Mucosa of stomach (tissue), 1 donor: Measurements from ENCODE around the gene RFX5.

ENCODE experiments used
- H3K27me3 ChIP-seq: one replicate; pipeline ENCODE4 v1.7.0; 2013; ENCODE audit warnings: mild to moderate bottlenecking, low read length; ENCODE audit not compliant: control insufficient read depth, insufficient read depth
- H3K36me3 ChIP-seq: one replicate; pipeline ENCODE4 v1.7.0; 2013; ENCODE audit warnings: low read length; ENCODE audit not compliant: control insufficient read depth, insufficient read depth
- H3K4me1 ChIP-seq: one replicate; pipeline ENCODE4 v1.7.0; 2013; ENCODE audit warnings: mild to moderate bottlenecking, low read length; ENCODE audit not compliant: control insufficient read depth, insufficient read depth
- H3K4me3 ChIP-seq: one replicate; pipeline ENCODE4 v1.7.0; 2013; ENCODE audit warnings: low read length
- H3K9ac ChIP-seq: one replicate; pipeline ENCODE4 v1.7.0; 2013; ENCODE audit warnings: mild to moderate bottlenecking, low read length, moderate library complexity
- H3K9me3 ChIP-seq: one replicate; pipeline ENCODE4 v1.7.0; 2013; ENCODE audit warnings: mild to moderate bottlenecking, low read length, moderate library complexity; ENCODE audit not compliant: control insufficient read depth
- donor health status: Pancreatic carcinoma.

The RFX5 gene

DNA sequence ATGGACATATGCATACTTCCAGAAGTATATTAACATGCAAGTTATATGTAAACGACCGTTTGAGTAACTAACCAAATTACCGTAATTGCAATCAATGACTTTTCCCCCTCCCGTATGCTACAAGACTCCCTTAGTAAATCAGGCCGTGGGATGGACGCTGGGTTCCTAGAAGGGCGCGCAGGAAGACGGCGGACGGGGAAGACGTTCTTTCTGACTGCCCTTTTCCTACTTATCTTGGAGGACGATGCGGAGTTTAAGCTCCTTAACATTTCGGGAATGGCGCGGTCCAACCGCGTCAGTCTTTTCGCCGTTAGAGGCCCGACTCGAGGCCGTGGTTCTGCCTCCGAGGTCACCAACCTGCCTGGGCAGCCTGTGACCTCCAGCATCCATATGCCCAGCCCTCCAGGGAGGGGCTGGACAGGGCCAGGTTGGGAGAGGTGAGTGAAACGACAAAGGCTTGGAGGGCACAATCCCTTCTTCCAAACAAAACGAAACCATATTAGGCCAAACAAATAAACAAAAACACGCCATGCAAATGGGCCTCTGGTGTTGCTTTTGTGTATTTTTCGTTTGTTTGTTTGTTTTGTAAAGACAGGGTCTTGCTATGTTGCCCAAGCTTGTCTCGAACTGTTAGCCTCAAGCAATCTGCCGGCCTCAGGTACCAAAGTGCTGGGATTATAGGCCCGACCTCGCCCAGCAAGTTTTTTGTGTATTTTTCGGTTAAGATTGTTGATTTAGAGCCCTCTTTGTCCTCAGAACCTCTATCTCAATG lies 19.0 kb downstream of the RFX5 start:
- Histone ChIP-seq H3K4me3 (peak overlapping the region; percentile 23), H3K9me3 (no peaks in the 10 kb centered on the region), H3K4me1 (peaks cover 20% of the 10 kb centered on the region), H3K27me3 (no peaks in the 10 kb centered on the region), H3K36me3 (peaks cover 10% of the 10 kb centered on the region), H3K9ac (peak overlapping the region; percentile 92)

DNA sequence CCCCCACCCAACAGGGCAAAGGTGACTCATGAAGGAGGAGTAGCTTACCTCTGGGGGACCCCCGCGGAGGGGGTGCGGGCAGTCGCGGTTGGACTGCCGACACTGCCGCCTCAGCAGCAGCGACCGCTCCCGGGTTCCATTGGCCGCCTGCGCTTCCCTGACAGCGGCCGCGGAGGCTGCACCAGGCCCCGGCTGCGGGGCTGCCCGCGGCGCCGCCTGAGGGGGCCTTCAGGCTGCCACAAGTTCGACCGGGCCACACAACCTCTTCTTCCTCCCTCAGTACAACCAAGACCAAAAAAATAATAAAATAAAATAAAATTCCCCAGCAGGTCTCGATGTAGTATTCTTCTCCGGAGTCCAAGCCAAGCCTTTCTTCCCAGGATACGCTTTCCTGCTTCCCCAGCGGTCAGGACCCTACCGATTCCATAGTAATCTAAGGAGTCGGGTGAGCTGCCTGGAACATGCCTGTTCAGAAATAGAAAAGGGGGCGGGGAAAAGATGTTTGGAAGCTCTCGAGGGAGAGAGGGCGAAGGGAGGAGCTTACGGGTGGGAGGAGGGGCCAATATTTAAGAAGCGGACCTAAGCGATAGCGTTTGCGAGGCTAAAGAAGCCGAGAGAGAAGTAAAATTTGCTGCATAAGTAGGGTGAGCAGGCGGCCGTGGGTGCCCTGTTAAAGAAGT lies 19.7 kb downstream of the RFX5 start, which contains the start of gene PI4KB:
Gene PI4KB (minus strand): TSS at position 194 of the 680 bp plus-strand sequence. CDS start 10,935 bp downstream, outside the sequence.
- H3K9ac ChIP-seq, result peak within 1 kb of the TSS; percentile 92
- H3K27me3 ChIP-seq, result no peaks in the 10 kb centered on the region
- peaks cover 20% of the 10 kb centered on the region for H3K4me1 ChIP-seq
- no peaks in the 10 kb centered on the region for H3K9me3 ChIP-seq
- peaks cover 10% of the 10 kb centered on the region for H3K36me3 ChIP-seq
- H3K4me3 ChIP-seq, result peak within 1 kb of the TSS; percentile 23

DNA sequence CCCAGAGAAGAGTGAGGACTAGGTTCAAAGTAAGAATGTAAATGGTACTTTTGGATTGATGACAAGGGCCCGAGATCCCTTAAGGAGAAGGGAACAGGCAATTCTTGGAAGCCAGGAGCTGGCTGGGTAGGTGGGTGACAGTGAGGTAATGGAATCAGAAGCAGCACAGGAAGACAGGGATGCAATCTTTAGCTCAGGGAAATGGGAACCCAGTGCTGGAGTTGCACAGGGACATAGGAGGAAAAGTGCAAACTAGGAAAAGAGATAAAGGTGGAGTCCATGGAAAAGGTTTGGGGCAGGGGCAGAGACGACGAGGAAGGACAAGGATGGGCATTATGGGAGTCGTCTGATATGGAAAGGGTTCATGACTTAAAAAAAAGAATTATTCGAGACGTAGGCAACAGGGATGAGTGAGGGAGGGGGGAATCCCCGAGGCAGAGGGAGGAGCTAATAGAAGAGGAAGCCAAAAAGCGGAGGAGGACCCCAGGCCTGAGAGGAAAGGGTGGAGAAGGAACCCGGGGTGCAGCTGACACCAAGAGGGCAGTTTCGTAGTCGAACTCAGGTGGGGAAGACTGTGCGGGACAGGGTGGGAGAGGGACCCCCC lies 20.3 kb downstream of the RFX5 start:
- H3K4me3 ChIP-seq, result peak overlapping the region; percentile 23
- H3K36me3 ChIP-seq, result peaks cover 10% of the 10 kb centered on the region
- peaks cover 20% of the 10 kb centered on the region for H3K4me1 ChIP-seq
- no peaks in the 10 kb centered on the region for H3K9me3 ChIP-seq
- H3K27me3 ChIP-seq, result no peaks in the 10 kb centered on the region
- peak overlapping the region; percentile 92 for H3K9ac ChIP-seq

DNA sequence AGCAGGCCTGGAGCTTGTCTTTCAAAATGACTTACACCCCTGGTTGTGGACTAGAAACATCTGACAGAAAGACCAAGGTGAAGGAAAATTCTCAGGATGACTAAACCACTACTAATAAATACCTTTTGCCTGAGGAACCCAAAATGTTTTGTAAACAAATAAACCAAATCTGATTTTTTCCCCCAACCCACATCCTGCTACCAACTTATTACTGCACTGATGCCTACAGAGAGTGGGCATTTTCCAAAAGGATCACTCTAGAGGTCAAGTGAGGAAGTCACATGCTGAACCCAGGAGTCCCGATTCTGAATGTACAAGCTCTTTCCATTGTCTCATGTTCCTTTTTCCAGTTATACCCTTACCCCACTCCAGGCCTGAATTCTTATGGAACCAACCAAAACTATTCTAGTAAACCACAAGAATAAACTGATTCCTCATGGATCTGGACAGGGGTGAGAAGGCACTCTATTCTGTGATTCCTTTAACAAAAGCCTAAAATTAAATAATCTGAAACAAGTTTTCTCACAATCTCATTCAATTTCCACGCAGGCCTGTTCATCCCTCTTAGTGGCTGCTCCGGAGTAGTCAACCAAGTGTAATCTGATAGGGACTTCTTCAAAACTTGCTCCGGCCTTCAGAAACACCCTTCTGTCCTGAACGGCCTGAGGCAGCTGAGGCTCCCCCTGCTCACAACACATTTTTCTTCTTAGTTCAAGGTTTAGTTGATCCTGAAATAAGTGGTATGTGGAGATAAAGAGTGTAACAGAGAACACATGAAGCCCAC lies 21.2 kb downstream of the RFX5 start:
- Histone ChIP-seq H3K4me1 (peaks cover 20% of the 10 kb centered on the region), H3K27me3 (no peaks in the 10 kb centered on the region), H3K9me3 (no peaks in the 10 kb centered on the region), H3K4me3 (peak overlapping the region; percentile 23), H3K36me3 (peaks cover 10% of the 10 kb centered on the region), H3K9ac (peak overlapping the region; percentile 92)

DNA sequence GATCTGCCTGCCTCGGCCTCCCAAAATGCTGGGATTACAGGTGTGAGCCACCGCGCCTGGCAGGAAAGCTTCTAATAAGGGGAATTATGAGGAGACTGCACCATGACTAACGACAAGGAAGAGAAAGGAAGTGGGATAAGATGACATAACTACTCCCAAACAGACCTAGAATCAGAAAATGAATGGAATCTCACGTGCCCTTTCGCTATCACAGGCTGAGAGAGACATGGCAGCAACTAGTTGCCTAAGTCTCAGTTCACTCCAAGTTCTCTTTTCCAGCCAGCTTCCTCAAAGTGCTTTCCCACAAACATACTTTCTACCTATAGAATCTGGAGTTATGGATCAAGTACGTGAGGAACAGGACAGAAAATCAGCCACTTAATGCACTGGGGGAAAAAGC lies 21.8 kb downstream of the RFX5 start:
- no peak overlapping the region for H3K9ac ChIP-seq
- peaks cover 10% of the 10 kb centered on the region for H3K36me3 ChIP-seq
- H3K4me3 ChIP-seq, result no peak overlapping the region
- peaks cover 20% of the 10 kb centered on the region for H3K4me1 ChIP-seq
- no peaks in the 10 kb centered on the region for H3K9me3 ChIP-seq
- H3K27me3 ChIP-seq, result no peaks in the 10 kb centered on the region

DNA sequence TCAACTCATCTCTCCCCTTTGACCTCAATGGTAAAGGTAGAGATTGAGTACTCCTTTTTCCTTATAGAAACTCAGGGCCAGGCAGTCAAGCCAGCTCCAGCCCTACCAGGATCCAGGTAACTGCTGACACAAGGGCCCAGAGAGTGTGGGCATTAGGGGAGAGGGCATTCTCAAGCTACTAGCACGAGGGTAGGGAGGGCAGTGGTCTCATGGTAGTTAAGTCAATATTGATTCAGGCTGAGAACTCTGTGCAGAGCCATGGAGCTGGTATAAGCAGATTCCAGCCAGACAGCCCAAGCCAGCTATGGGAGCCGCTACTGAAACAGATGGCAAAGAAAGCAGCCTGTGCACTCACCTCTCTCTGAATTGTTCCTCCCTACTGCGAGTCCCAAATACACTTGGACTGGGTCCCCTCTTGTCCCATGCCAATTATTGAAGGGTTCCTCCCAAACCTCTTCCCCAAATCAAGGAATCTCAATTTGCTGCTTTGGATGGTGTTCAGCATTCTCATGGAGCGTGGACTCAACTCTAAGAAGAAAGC lies 22.6 kb downstream of the RFX5 start:
- H3K9ac ChIP-seq, result no peak overlapping the region
- H3K4me1 ChIP-seq, result peaks cover 20% of the 10 kb centered on the region
- H3K36me3 ChIP-seq, result peaks cover 10% of the 10 kb centered on the region
- no peak overlapping the region for H3K4me3 ChIP-seq
- no peaks in the 10 kb centered on the region for H3K27me3 ChIP-seq
- no peaks in the 10 kb centered on the region for H3K9me3 ChIP-seq

DNA sequence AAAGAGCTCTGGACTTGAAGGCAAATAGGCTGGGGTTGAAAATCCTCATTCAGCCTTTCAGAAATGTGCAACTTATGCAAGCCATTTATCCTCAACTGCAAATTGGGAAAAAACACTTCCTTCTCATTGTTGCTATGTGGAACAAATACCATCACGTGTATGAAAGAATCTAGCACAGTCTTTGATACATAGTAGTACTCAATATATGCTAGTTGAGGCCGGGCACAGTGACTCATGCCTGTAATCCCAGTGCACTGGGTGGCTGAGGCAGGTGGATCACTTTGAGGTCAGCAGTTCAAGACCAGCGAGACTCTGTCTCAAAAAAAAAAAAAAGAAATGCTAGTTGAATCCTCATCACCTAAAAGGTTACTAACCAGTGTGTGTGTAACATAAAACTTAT lies 28.1 kb downstream of the RFX5 start:
- H3K36me3 ChIP-seq, result peaks cover 5% of the 10 kb centered on the region
- peaks cover 7% of the 10 kb centered on the region for H3K4me1 ChIP-seq

DNA sequence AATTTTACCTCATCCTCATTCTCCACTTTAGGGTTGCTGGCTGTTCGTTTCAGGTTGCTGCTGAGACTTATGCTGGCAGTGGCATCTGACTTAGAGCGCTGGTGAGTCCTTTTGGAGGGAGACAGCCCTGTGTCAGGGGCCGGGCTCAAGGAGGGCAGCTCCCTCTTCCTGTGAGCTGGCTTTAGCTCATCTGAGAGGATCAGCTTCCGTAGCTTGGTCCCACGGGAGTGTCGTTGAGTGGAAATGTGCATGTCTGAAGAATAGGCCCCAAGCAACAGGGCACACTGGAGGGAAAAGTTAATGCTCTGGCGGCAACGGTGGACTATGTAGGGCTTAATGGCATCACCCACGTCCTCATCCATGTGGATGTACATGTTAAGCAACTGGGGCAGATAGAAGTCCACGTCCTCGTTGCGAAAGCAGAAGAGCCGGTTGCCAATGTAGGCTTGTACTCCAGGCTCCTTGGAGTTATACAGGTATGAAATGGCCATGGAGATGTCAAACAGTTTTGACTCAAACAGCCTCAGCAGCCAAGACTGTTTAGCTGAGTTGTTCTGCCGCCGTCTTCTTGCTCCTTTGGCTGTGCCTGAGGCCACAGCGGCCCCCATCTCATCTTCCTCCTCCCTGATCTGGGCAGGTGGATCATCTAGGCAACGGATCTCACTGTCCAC lies 31.4 kb downstream of the RFX5 start:
- peaks cover 27% of the 10 kb centered on the region for H3K4me1 ChIP-seq
- H3K4me3 ChIP-seq, result no peak overlapping the region
- no peaks in the 10 kb centered on the region for H3K9me3 ChIP-seq
- no peak overlapping the region for H3K9ac ChIP-seq
- no peaks in the 10 kb centered on the region for H3K27me3 ChIP-seq
- H3K36me3 ChIP-seq, result peaks cover 13% of the 10 kb centered on the region

More for the DNA sequence above, 28.1 kb downstream of the RFX5 start:
- no peak overlapping the region for H3K4me3 ChIP-seq
- H3K27me3 ChIP-seq, result no peaks in the 10 kb centered on the region
- H3K9me3 ChIP-seq, result no peaks in the 10 kb centered on the region
- no peak overlapping the region for H3K9ac ChIP-seq

DNA sequence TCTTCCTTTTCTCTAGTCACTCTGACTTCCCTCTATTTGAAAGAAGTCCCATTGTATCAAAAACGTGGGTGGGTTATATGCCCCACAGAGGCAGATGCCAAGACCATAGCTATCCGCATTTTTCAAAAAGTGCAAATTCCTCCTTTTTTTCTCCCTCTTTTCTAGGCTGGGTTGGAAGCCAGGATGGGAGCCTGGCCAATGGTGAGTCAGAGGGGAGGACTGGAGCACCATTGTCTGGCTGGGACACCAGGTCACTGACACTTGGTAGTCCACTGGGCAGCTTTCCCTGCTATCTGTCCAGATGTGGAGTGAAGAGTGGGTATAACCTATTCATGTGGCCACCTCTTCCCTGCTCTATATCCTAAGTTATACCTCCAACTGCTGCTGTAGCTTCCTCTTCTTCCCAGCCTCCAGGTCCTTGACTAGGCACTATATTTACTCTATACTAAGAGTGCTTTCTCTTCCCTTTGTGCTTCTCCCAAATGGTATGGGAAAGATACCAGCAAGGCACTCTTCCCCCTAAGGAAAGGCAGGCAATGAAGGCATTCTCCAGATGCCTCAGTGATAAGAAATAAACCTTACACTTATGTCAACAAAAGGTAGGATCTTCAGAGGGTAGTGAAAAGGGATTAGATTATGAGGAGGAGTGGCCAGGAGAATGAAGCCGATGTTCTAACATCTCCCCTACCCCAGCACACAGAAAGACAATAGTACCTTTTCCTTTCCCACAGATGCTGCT lies 32.7 kb downstream of the RFX5 start:
- Histone ChIP-seq H3K9me3 (no peaks in the 10 kb centered on the region), H3K36me3 (peaks cover 13% of the 10 kb centered on the region), H3K9ac (no peak overlapping the region), H3K4me1 (peaks cover 32% of the 10 kb centered on the region), H3K27me3 (no peaks in the 10 kb centered on the region), H3K4me3 (no peak overlapping the region)

DNA sequence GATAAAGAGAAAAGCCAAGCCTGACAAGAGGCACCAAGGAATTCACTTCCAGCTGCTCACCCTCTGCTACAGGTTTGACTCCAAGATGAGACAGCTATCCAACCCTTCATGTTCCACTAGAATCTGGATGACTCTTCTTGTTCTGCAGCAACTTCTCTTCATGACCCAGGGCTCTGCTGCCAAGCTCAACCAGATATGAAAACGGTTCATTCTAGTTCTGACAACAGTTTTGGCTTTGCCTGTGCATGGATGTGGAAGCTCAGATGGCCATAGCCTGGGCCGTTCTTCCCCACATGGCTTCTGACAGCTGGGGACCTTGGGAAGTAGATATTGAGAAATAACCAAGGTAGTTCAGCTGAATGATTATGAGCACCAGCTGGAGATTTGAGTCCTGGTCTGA lies 33.6 kb downstream of the RFX5 start:
- Histone ChIP-seq H3K36me3 (peaks cover 13% of the 10 kb centered on the region), H3K4me3 (no peak overlapping the region), H3K9me3 (no peaks in the 10 kb centered on the region), H3K9ac (no peak overlapping the region), H3K4me1 (peaks cover 32% of the 10 kb centered on the region), H3K27me3 (no peaks in the 10 kb centered on the region)
